Activated T-cell treated with anti-CD3 and anti-CD28 coated beads, Interleukin-2, amount 50 U/mL, for 1 hour (primary cell): ENCODE measurements around the gene PRICKLE1.
"Not testable (repeated sequence)": the region's sequence is repeated elsewhere in the genome, so short reads cannot be mapped to it uniquely, and the experiment has no call there.

Source experiments
- DNase-seq: peaks from one replicate; pipeline ENCODE4 v3.0.0-alpha.2; 2020

Gene PRICKLE1

GRCh38 chr12:42552822-42553221 is 36.7 kb downstream of the PRICKLE1 start:
- no peak for DNase-seq

- DNase-seq: no peak
Measured at GRCh38 chr12:42550800-42551199, 38.7 kb downstream of the PRICKLE1 start.

- DNase-seq: no peak
Measured at GRCh38 chr12:42546709-42547108, 42.8 kb downstream of the PRICKLE1 start.

- no peak for DNase-seq
Measured at GRCh38 chr12:42541965-42542364, 47.6 kb downstream of the PRICKLE1 start.

GRCh38 chr12:42541308-42541707 is 48.2 kb downstream of the PRICKLE1 start:
- DNase-seq: not testable (repeated sequence)

GRCh38 chr12:42539696-42540095 is 49.9 kb downstream of the PRICKLE1 start:
- no peak for DNase-seq

- DNase-seq: no peak
Measured at GRCh38 chr12:42538203-42538602, 51.3 kb downstream of the PRICKLE1 start.

GRCh38 chr12:42534184-42534838 is 55.2 kb downstream of the PRICKLE1 start:
- no peak for DNase-seq

- no peak for DNase-seq
Measured at GRCh38 chr12:42530284-42530683, 59.3 kb downstream of the PRICKLE1 start.

- no peak for DNase-seq
Measured at GRCh38 chr12:42525444-42525843, 64.1 kb downstream of the PRICKLE1 start.

GRCh38 chr12:42524716-42525115 is 64.8 kb downstream of the PRICKLE1 start:
- DNase-seq: no peak

GRCh38 chr12:42516573-42516972 is 73.0 kb downstream of the PRICKLE1 start:
- no peak for DNase-seq

- no peak for DNase-seq
Measured at GRCh38 chr12:42511656-42512055, 77.9 kb downstream of the PRICKLE1 start.

- no peak for DNase-seq
Measured at GRCh38 chr12:42510823-42511222, 78.7 kb downstream of the PRICKLE1 start.

GRCh38 chr12:42508913-42509460 is 80.6 kb downstream of the PRICKLE1 start:
- DNase-seq: no peak

- DNase-seq: no peak
Measured at GRCh38 chr12:42507565-42507964, 82.0 kb downstream of the PRICKLE1 start.

- DNase-seq: no peak
Measured at GRCh38 chr12:42507081-42507480, 82.5 kb downstream of the PRICKLE1 start.

- DNase-seq: no peak
Measured at GRCh38 chr12:42504049-42504448, 85.5 kb downstream of the PRICKLE1 start.

GRCh38 chr12:42502682-42503081 is 86.9 kb downstream of the PRICKLE1 start:
- no peak for DNase-seq

GRCh38 chr12:42498549-42499247 is 90.8 kb downstream of the PRICKLE1 start:
- DNase-seq: no peak

- no peak for DNase-seq
Measured at GRCh38 chr12:42496886-42497285, 92.7 kb downstream of the PRICKLE1 start.

- no peak for DNase-seq
Measured at GRCh38 chr12:42495244-42495643, 94.3 kb downstream of the PRICKLE1 start.

GRCh38 chr12:42492267-42492666 is 97.3 kb downstream of the PRICKLE1 start:
- DNase-seq: no peak

GRCh38 chr12:42490261-42490842 is 99.2 kb downstream of the PRICKLE1 start:
- no peak for DNase-seq
